ENCODE measurements around the gene PLA2G2A.
"Not testable (repeated sequence)": the region's sequence is repeated elsewhere in the genome, so short reads cannot be mapped to it uniquely, and the experiment has no call there.

Gene PLA2G2A

DNA sequence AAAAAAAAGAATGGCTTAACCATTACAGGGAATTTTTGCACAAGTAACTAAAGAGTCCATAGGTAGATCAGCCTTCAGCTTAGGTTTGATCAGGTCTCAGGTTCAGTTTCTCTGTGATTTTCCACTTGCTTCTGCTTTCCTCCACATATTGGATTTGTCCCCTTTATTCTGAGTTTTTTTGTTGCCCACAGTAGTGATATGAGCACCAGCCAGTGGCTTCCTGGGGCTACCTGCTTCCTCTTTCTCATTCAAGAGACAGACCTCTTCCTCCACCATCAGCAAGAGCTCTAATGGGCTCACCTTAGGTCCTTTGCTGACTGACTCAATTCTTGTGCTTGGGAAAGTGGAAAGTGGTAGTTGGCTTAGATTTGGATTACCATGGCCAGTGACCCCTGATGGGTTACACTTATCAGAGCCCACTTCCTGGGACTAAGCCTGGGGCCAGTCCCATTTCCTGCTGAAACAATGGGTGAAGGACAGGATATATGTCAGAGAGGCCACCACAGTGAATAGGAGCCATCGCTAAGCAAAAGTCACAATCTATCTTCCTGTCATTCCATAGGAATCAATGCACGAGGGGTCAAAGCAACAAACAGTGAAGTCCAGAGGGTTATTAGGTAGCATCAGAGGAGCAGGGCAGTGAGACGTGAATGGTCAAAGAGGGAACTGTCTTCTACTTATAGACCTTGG lies 43.2 kb downstream of the PLA2G2A start:
- in situ Hi-C loops (cut with HindIII; ENCODE audit: low sequenced_read_pairs): no loop called here

DNA sequence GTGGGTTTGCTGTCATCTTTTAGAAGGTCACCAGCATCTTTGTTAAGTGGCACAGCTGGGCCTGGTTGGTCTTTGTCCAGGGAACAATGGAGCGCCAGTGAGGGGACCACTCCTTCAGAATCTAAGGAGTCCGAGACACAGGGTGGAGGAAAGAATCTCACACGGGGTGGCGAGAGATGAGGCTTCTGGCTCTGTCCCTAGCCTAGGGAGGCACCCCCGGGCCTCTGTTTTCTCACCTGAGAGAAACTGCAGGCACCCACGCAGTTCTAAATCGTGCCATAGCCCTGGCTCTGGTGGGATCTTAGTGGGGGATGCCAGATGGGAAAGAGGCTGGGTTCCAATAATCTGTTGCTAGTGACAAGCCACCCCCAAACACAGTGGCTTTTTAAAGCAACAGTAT lies 45.1 kb downstream of the PLA2G2A start:
- in situ Hi-C loops (cut with HindIII; ENCODE audit: low sequenced_read_pairs): no loop called here

DNA sequence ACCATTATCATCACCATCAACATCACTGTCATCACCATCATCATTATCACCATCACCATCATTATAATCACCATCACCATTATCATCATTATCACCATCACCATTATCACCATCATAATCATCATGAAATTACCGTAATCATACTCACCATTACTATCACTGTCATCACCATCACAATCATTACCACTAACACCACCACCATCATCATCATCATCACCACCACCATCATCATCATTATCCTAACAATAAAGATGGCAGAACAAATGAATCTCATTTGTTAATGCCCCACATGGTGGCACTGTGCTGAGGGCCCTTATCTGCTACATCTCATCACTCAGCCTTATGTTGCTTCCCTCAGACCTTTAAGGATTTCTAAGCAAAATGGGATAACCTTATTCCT lies 46.6 kb downstream of the PLA2G2A start:
- in situ Hi-C loops (cut with HindIII; ENCODE audit: low sequenced_read_pairs): no loop called here

DNA sequence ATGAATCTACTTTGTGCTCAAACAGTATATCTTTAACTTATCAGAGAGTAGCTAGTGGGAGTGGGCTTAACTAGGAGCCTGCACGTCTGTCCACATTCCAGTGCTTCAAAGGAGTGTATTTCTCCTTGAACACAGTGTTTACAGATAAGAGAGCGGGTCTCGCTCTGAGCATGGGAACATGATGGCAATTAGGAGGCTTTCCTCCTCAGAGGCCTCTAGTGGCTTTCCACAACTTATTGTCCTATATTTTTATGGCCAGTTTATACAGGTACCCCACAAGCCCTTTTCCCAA lies 52.3 kb downstream of the PLA2G2A start:
- in situ Hi-C loops (cut with HindIII; ENCODE audit: low sequenced_read_pairs): not testable (repeated sequence)

DNA sequence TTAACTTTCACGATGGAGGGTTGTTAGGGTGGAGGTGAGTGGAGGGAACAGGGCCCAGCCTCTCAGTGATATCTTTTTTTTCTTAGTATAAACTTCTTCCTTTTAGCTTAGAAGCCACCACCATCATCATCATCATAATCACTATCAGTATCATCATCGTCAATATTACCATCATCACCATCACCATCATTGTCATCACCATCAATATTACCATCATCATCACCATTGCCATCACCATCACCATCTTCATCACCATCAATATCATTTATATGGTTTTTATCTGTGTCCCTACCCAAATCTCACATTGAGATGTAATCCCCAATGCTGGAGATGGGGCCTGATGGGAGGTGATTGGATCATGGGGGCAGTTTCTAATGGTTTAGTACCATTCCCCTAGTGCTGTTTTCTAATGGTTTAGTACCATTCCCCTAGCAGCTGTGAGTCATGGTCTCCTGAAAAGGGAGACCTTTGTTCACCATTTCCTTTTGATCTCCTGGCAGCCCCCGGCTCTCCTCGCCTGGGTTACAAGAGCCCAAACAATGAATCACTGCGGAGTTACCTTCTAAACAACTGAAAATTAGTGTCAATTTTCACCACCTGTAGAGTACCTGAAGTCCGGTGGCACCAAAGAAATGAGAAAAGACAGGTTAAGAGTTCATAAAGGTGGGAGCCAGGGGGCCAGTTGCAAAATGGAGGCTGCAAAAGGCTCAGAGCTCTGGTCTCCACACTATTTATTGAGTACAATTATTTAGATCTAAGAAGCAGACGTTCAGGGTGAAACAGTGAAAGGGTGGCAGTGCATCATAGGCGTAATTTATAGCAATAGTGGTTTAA lies 52.9 kb downstream of the PLA2G2A start:
- in situ Hi-C loops (cut with HindIII; ENCODE audit: low sequenced_read_pairs): no loop called here

Data from endothelial cell of hepatic sinusoid (primary cell).